K562 (cell line): ENCODE results near the gene SMG9. TPM values are rescaled to one million over a fixed set of nuclear protein-coding genes. Genes with fewer than 3 reads are reported as not detected.

Experiments
- ATAC-seq: fragments of 200-7000 bp; cut with Tn5 transposase; 3 replicates; pipeline ENCODE4 v1.9.1; 2020; ENCODE audit warnings: moderate library complexity
- BruUV-seq: library from RNA; stranded (reverse); fragments of 400-500 nt; replicated peaks from 2 replicates; lab custom pipeline; 2021; lab: Mats Ljungman, UMichigan
- CTCF ChIA-PET: fragments of 300-600 bp; formaldehyde crosslinking; extraction: SDS; loops from one replicate; lab custom pipeline; 2021; ENCODE audit warnings: low intra/inter-chr PET ratio; lab: Yijun Ruan, JAX
- POLR2A ChIA-PET: fragments of 300-600, 350-650 bp; sonication (Branson Sonifier 250); formaldehyde crosslinking; extraction: SDS; loops from one replicate; lab custom pipeline; 2021; ENCODE audit warnings: antibody characterized with exemption, inconsistent platforms; lab: Yijun Ruan, JAX
- DNase-seq, 4 experiments: peaks; one replicate each; pipeline versions ENCODE4 v3.0.0 to v3.0.0-alpha.2; 2011 to 2018; ENCODE audit warnings: low spot score in 3 of 4, mixed read lengths in 3 of 4; ENCODE audit errors: extremely low read depth in 1 of 4
- FAIRE-seq: peaks from 2 replicates; lab custom pipeline; 2011; peaks lifted over from hg19 to GRCh38; lab: Jason Lieb, UNC
- H2AFZ ChIP-seq: 2 replicates; pipeline ENCODE4 v1.6.0; 2011; ENCODE audit warnings: low read depth, low read length, control low read depth, inconsistent platforms
- H3K27ac ChIP-seq: fragments of 200-600 bp; 3 replicates; pipeline ENCODE4 v1.8.0; 2011; ENCODE audit warnings: low read depth, mild to moderate bottlenecking, control low read depth, inconsistent platforms, low read length, moderate library complexity, mixed read lengths; ENCODE audit errors: extremely low read depth
- H3K27me3 ChIP-seq, 2 experiments: fragments of 300-600 bp in 1 of 2; 2 replicates in 1 of 2; 3 replicates in 1 of 2; pipeline versions ENCODE4 v1.6.0 to v1.8.0; 2011; ENCODE audit warnings: inconsistent platforms in 2 of 2, low read length in 2 of 2, mild to moderate bottlenecking in 1 of 2, mixed read lengths in 1 of 2, moderate library complexity in 1 of 2; ENCODE audit not compliant: control insufficient read depth in 2 of 2, insufficient read depth in 2 of 2
- H3K36me3 ChIP-seq: fragments of 300-600 bp; 3 replicates; pipeline ENCODE4 v1.8.0; 2011; ENCODE audit warnings: mild to moderate bottlenecking, low read length, inconsistent platforms; ENCODE audit not compliant: control insufficient read depth, insufficient read depth
- H3K4me1 ChIP-seq, 2 experiments: fragments of 200-600 bp in 1 of 2; replicated peaks in 1 of 2; 2 replicates in 1 of 2; 3 replicates in 1 of 2; pipeline versions ENCODE4 v1.5.1 to v1.8.0; 2011; ENCODE audit warnings: inconsistent platforms in 2 of 2, low read length in 2 of 2, mild to moderate bottlenecking in 1 of 2, mixed read lengths in 1 of 2, moderate library complexity in 1 of 2; ENCODE audit not compliant: control insufficient read depth in 2 of 2, insufficient read depth in 2 of 2
- H3K4me2 ChIP-seq: 2 replicates; pipeline ENCODE4 v1.6.1; 2011; ENCODE audit warnings: low read length, control low read depth, inconsistent platforms, mixed read lengths; ENCODE audit not compliant: insufficient read depth
- H3K4me3 ChIP-seq: fragments of 200-600 bp; sonication (generic), shearing (Covaris generic); 2 replicates; pipeline ENCODE4 v1.5.1; 2016; ENCODE audit warnings: control low read depth, inconsistent platforms
- H3K79me2 ChIP-seq: fragments of 200-600 bp; 3 replicates; pipeline ENCODE4 v1.8.0; 2011; ENCODE audit warnings: low read length, inconsistent platforms; ENCODE audit not compliant: control insufficient read depth, insufficient read depth
- H3K9ac ChIP-seq, 2 experiments: 2 replicates each; pipeline versions ENCODE4 v1.6.0 to v1.6.1; 2011; ENCODE audit warnings: low read depth in 2 of 2, low read length in 2 of 2, control low read depth in 1 of 2, inconsistent platforms in 1 of 2, mild to moderate bottlenecking in 1 of 2, mixed read lengths in 1 of 2; ENCODE audit not compliant: insufficient read depth in 1 of 2
- H3K9me1 ChIP-seq: one replicate; pipeline ENCODE4 v1.6.0; 2011; ENCODE audit warnings: inconsistent platforms, mild to moderate bottlenecking, low read length, moderate library complexity; ENCODE audit not compliant: control insufficient read depth, insufficient read depth
- H3K9me3 ChIP-seq: replicated peaks from 2 replicates; pipeline ENCODE4 v1.5.1; 2011; ENCODE audit warnings: low read depth, low read length, inconsistent platforms; ENCODE audit not compliant: control insufficient read depth, insufficient read depth
- H4K20me1 ChIP-seq: replicated peaks from 2 replicates; pipeline ENCODE4 v1.6.1; 2011; ENCODE audit warnings: low read length, inconsistent platforms, mixed read lengths; ENCODE audit not compliant: control insufficient read depth, insufficient read depth
- ZNF146 ChIP-seq: IDR thresholded peaks from one replicate; pipeline ENCODE4 v1.6.1; 2018; ENCODE audit warnings: missing compliant biosample characterization; ENCODE audit not compliant: unreplicated experiment
- WGBS: fragments of 100-300 bp; shearing (Covaris generic); methylation state at CpG from one replicate; pipeline ENCODE4 v1.1.6; 2016; ENCODE audit warnings: low coverage, mixed read lengths; ENCODE audit not compliant: insufficient coverage; ENCODE audit errors: missing lambda C conversion rate; 5-methylcytosine and 5-hydroxymethylcytosine counted together
- in situ Hi-C: fragments of 300-500 bp; cut with MboI; formaldehyde crosslinking; loops from 4 replicates; pipeline ENCODE4 v1.15.0; 2018; ENCODE audit warnings: inconsistent platforms, mixed read lengths
- intact Hi-C: fragments of 100-400 bp; cut with micrococcal nuclease; formaldehyde crosslinking; loops from 2 replicates; pipeline ENCODE4 v1.14.2; 2022
- polyA plus RNA-seq, 8 experiments: library from polyadenylated mRNA; depleted of rRNA in 4 of 8; stranded (reverse) in 5 of 8; unstranded in 3 of 8; fragments of >200 nt; fragmentation: Nextera tagmentation in 2 of 8; fragmentation: Illumina TruSeq in 1 of 8; extraction: Ambion mirVana in 2 of 8; extraction: Trizol in 1 of 8; gene quantifications; 2 replicates each; pipeline versions ENCODE4 v1.2.1 to v1.2.3, GENCODE V29; 2011 to 2014; ENCODE audit warnings: inconsistent platforms in 1 of 8, missing spikeins in 1 of 8
- total RNA-seq, 7 experiments: library from RNA; depleted of rRNA in 6 of 7; stranded (reverse); fragments of >200 nt in 6 of 7; fragmentation: Illumina TruSeq in 2 of 7; extraction: Trizol in 2 of 7; gene quantifications; 2 replicates each; pipeline versions ENCODE4 v1.2.1 to v1.2.3, GENCODE V29; 2011 to 2021; ENCODE audit warnings: low replicate concordance in 1 of 7
- TF ChIP-seq, protein P1 (sequence below): fragments of 150-350 bp; IDR thresholded peaks from 2 replicates; pipeline ENCODE4 v1.6.1; 2014; ENCODE audit warnings: low read depth, mild to moderate bottlenecking, low read length, borderline replicate concordance
- TF ChIP-seq, protein P2 (sequence below), 2 experiments: fragments of 450-650 bp; conservative IDR thresholded peaks; 2 replicates each; pipeline ENCODE4 v1.6.1; 2017; ENCODE audit warnings: mild to moderate bottlenecking in 2 of 2, moderate library complexity in 2 of 2

Gene SMG9
- total and polyA plus RNA-seq, 9 of the 15 experiments (the other 6 are each of a cell fraction or from before 2014, with no cell fraction given) = 1.7 to 79.7 (median 40.2) TPM

DNA sequence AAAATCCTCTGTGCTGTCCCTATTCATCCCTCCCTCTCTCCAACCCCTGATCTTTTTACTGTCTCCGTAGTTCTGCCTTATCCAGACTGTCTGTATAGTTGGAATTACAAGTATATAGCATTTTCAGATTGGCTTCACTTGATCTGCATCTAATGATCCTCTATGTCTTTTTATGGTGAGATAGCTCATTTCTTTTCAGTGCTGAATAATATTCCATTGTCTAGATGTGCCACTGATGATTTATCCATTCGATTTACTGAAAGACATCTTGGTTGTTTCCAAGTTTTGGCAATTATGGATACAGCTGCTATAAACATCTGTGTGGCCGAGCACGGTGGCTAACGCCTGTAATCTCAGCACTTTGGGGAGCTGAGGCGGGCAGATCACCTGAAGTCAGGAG is 19.7 kb downstream of the SMG9 start:
- peaks cover 91% of the 10 kb centered on the region for H3K36me3 ChIP-seq
- no TSS peak for BruUV-seq

More for the DNA sequence above, 19.7 kb downstream of the SMG9 start:
- WGBS = 93% methylated on average over 6 of the region's 6 CpGs
- ChIA-PET CTCF (no interaction called here), POLR2A (interaction anchor here (1.5 kb wide), 1 partner anchor 9 kb away, joined by 8 read pairs; no protein-coding TSS in a partner anchor)
- TF ChIP-seq, protein P1, sequence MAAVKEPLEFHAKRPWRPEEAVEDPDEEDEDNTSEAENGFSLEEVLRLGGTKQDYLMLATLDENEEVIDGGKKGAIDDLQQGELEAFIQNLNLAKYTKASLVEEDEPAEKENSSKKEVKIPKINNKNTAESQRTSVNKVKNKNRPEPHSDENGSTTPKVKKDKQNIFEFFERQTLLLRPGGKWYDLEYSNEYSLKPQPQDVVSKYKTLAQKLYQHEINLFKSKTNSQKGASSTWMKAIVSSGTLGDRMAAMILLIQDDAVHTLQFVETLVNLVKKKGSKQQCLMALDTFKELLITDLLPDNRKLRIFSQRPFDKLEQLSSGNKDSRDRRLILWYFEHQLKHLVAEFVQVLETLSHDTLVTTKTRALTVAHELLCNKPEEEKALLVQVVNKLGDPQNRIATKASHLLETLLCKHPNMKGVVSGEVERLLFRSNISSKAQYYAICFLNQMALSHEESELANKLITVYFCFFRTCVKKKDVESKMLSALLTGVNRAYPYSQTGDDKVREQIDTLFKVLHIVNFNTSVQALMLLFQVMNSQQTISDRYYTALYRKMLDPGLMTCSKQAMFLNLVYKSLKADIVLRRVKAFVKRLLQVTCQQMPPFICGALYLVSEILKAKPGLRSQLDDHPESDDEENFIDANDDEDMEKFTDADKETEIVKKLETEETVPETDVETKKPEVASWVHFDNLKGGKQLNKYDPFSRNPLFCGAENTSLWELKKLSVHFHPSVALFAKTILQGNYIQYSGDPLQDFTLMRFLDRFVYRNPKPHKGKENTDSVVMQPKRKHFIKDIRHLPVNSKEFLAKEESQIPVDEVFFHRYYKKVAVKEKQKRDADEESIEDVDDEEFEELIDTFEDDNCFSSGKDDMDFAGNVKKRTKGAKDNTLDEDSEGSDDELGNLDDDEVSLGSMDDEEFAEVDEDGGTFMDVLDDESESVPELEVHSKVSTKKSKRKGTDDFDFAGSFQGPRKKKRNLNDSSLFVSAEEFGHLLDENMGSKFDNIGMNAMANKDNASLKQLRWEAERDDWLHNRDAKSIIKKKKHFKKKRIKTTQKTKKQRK = no peak
- peak; percentile 21 for TF ChIP-seq ZNF146 (CRISPR knock-in tag)
- TF ChIP-seq, protein P2, sequence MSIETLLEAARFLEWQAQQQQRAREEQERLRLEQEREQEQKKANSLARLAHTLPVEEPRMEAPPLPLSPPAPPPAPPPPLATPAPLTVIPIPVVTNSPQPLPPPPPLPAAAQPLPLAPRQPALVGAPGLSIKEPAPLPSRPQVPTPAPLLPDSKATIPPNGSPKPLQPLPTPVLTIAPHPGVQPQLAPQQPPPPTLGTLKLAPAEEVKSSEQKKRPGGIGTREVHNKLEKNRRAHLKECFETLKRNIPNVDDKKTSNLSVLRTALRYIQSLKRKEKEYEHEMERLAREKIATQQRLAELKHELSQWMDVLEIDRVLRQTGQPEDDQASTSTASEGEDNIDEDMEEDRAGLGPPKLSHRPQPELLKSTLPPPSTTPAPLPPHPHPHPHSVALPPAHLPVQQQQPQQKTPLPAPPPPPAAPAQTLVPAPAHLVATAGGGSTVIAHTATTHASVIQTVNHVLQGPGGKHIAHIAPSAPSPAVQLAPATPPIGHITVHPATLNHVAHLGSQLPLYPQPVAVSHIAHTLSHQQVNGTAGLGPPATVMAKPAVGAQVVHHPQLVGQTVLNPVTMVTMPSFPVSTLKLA (conservative IDR thresholded peaks at IDR 0.05) = no peak
- in situ Hi-C loops = no loop called here
- Histone ChIP-seq H3K79me2 (no peaks in the 10 kb centered on the region), H3K27ac (no peak overlapping the region), H3K9me3 (no peaks in the 10 kb centered on the region), H2AFZ (no peak overlapping the region), H4K20me1 (no peaks in the 10 kb centered on the region), H3K4me2 (no peak overlapping the region), H3K9me1 (peaks cover 4% of the 10 kb centered on the region), H3K4me3 (no peak overlapping the region), H3K27me3 (no peaks in the 10 kb centered on the region), H3K4me1 (no peaks in the 10 kb centered on the region), H3K9ac (no peak overlapping the region)
- ATAC-seq = no peak
- FAIRE-seq = peak; percentile 40
- DNase-seq = no peak
- intact Hi-C loops = no loop called here
